ENCODE results near the gene CNOT9. TPM values are rescaled to one million over a fixed set of nuclear protein-coding genes. Genes with fewer than 3 reads are reported as not detected.

Gene CNOT9
- total RNA-seq, 2 experiments from 2014 or later = 129 to 131 TPM

GRCh38 chr2:218566296-218566695 lies 2.3 kb upstream of the CNOT9 start:
- no peaks in the 10 kb centered on the region for H3K9me3 Mint-ChIP-seq
- no peak overlapping the region for H3K27ac Mint-ChIP-seq
- H3K36me3 Mint-ChIP-seq = peaks cover 54% of the 10 kb centered on the region
- peaks cover 38% of the 10 kb centered on the region for H3K4me1 Mint-ChIP-seq
- no peaks in the 10 kb centered on the region for H3K27me3 Mint-ChIP-seq
- peak overlapping the region; percentile 95 for H3K4me3 Mint-ChIP-seq
- no peak for DNase-seq

GRCh38 chr2:218567797-218568189 lies 846 bp upstream of the CNOT9 start:
- H3K4me1 Mint-ChIP-seq = peaks cover 42% of the 10 kb centered on the region

GRCh38 chr2:218569038-218569431 lies 396 bp downstream of the CNOT9 start:
- peak overlapping the region; percentile 100 for H3K27ac Mint-ChIP-seq
- peaks cover 48% of the 10 kb centered on the region for H3K4me1 Mint-ChIP-seq
- H3K27me3 Mint-ChIP-seq = no peaks in the 10 kb centered on the region
- DNase-seq = peak; percentile 69
- H3K36me3 Mint-ChIP-seq = peaks cover 50% of the 10 kb centered on the region
- peak overlapping the region; percentile 95 for H3K4me3 Mint-ChIP-seq
- no peaks in the 10 kb centered on the region for H3K9me3 Mint-ChIP-seq

More at GRCh38 chr2:218567797-218568189, 846 bp upstream of the CNOT9 start:
- Mint-ChIP-seq H3K9me3 (no peaks in the 10 kb centered on the region), H3K27ac (peak overlapping the region; percentile 100), H3K27me3 (no peaks in the 10 kb centered on the region), H3K36me3 (peaks cover 53% of the 10 kb centered on the region), H3K4me3 (peak overlapping the region; percentile 95)
- no peak for DNase-seq

GRCh38 chr2:218569661-218570500 lies 1.2 kb downstream of the CNOT9 start:
- no peak for DNase-seq
- Mint-ChIP-seq H3K27me3 (no peaks in the 10 kb centered on the region), H3K9me3 (no peaks in the 10 kb centered on the region), H3K4me3 (peak overlapping the region; percentile 95), H3K4me1 (peaks cover 49% of the 10 kb centered on the region), H3K27ac (peak overlapping the region; percentile 100), H3K36me3 (peaks cover 46% of the 10 kb centered on the region)

GRCh38 chr2:218570850-218571249 lies 2.2 kb downstream of the CNOT9 start:
- no peak for DNase-seq
- peak overlapping the region; percentile 100 for H3K27ac Mint-ChIP-seq
- peaks cover 50% of the 10 kb centered on the region for H3K4me1 Mint-ChIP-seq
- H3K36me3 Mint-ChIP-seq = peaks cover 46% of the 10 kb centered on the region
- H3K9me3 Mint-ChIP-seq = no peaks in the 10 kb centered on the region
- peak overlapping the region; percentile 95 for H3K4me3 Mint-ChIP-seq
- no peaks in the 10 kb centered on the region for H3K27me3 Mint-ChIP-seq

- peaks cover 46% of the 10 kb centered on the region for H3K4me1 Mint-ChIP-seq
- H3K36me3 Mint-ChIP-seq = peaks cover 18% of the 10 kb centered on the region
- no peak overlapping the region for H3K27ac Mint-ChIP-seq
Observed at GRCh38 chr2:218576854-218577253, 8.2 kb downstream of the CNOT9 start.

GRCh38 chr2:218577482-218578220 lies 9.0 kb downstream of the CNOT9 start:
- no peak overlapping the region for H3K4me3 Mint-ChIP-seq
- no peaks in the 10 kb centered on the region for H3K9me3 Mint-ChIP-seq
- peaks cover 21% of the 10 kb centered on the region for H3K36me3 Mint-ChIP-seq
- no peak for DNase-seq
- peaks cover 46% of the 10 kb centered on the region for H3K4me1 Mint-ChIP-seq
- no peak overlapping the region for H3K27ac Mint-ChIP-seq
- no peaks in the 10 kb centered on the region for H3K27me3 Mint-ChIP-seq

More at GRCh38 chr2:218576854-218577253, 8.2 kb downstream of the CNOT9 start:
- Mint-ChIP-seq H3K9me3 (no peaks in the 10 kb centered on the region), H3K27me3 (no peaks in the 10 kb centered on the region), H3K4me3 (no peak overlapping the region)
- no peak for DNase-seq

- peaks cover 22% of the 10 kb centered on the region for H3K36me3 Mint-ChIP-seq
Observed at GRCh38 chr2:218578272-218578877, 9.7 kb downstream of the CNOT9 start.

DNA sequence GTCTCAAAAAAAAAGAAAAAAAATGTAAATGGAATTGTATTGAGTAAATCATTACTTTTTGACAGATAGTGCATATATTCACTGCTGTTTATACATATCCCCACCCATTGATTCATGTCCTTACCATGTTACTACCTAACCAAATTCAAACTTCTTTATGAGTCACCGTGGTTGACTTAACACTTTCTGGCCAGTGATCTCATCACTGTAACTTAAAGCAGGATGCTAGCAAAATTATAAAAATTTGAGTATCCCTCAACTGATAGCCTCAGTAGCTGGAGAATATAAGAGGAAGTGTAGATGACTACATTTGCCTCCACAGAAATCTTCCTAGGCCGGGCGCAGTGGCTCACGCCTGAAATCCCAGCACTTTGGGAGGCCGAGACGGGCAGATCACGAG lies 13.4 kb downstream of the CNOT9 start:
- Mint-ChIP-seq H3K4me3 (no peak overlapping the region), H3K27me3 (no peaks in the 10 kb centered on the region), H3K9me3 (no peaks in the 10 kb centered on the region), H3K4me1 (peaks cover 31% of the 10 kb centered on the region), H3K36me3 (peaks cover 32% of the 10 kb centered on the region), H3K27ac (peak overlapping the region; percentile 81)
- no peak for DNase-seq

More at GRCh38 chr2:218578272-218578877, 9.7 kb downstream of the CNOT9 start:
- Mint-ChIP-seq H3K9me3 (no peaks in the 10 kb centered on the region), H3K27me3 (no peaks in the 10 kb centered on the region), H3K27ac (no peak overlapping the region), H3K4me1 (peaks cover 44% of the 10 kb centered on the region), H3K4me3 (no peak overlapping the region)
- no peak for DNase-seq

DNA sequence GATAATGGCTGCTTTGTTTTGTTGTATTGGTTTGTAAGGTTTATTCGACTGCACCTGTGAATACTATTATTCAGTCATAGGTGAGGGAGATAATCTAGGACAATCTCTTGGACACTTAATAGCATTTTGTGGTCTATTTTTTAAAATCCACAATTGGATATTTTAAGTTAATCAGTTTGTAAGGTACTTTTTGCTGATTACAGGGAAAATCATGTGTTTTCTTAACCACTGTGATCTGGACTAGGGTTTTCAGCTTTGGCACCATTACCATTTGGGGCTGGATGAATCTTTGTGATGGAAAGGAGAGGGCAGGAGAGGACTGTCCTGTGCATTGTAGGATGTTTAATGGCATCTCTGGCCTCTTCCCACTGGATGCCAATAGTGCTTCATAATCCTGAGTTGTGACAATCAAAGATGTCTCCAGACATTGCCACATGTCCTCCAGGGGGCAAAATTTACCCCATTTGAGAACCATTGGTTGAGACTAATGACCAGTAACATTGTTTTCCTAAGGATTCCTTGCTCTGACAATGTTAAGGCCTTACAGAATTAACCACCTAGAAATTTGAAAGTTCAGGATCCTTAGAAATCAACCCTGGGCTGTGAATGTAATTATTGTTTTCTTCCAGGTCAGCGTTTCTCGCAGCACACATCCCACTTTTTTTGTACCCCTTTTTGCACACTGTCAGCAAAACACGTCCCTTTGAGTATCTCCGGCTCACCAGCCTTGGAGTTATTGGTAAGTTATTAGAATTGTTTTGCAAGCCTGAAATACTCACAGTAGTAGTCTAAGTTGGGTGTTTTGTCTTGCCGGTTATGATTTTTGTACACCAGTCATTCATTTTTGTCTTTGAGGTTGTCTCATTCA lies 15.6 kb downstream of the CNOT9 start:
- H3K9me3 Mint-ChIP-seq = no peaks in the 10 kb centered on the region
- DNase-seq = no peak
- H3K36me3 Mint-ChIP-seq = peaks cover 32% of the 10 kb centered on the region
- no peak overlapping the region for H3K4me3 Mint-ChIP-seq
- no peaks in the 10 kb centered on the region for H3K27me3 Mint-ChIP-seq
- peaks cover 19% of the 10 kb centered on the region for H3K4me1 Mint-ChIP-seq
- H3K27ac Mint-ChIP-seq = no peak overlapping the region

GRCh38 chr2:218585541-218585940 lies 16.9 kb downstream of the CNOT9 start:
- H3K27me3 Mint-ChIP-seq = no peaks in the 10 kb centered on the region
- H3K4me3 Mint-ChIP-seq = no peak overlapping the region
- H3K36me3 Mint-ChIP-seq = peaks cover 31% of the 10 kb centered on the region
- no peak for DNase-seq
- H3K9me3 Mint-ChIP-seq = no peaks in the 10 kb centered on the region
- peaks cover 16% of the 10 kb centered on the region for H3K4me1 Mint-ChIP-seq
- H3K27ac Mint-ChIP-seq = no peak overlapping the region

GRCh38 chr2:218605432-218605831 lies 36.8 kb downstream of the CNOT9 start:
- no peaks in the 10 kb centered on the region for H3K9me3 Mint-ChIP-seq
- H3K27ac Mint-ChIP-seq = no peak overlapping the region
- no peak for DNase-seq
- H3K4me3 Mint-ChIP-seq = no peak overlapping the region
- no peaks in the 10 kb centered on the region for H3K36me3 Mint-ChIP-seq
- H3K27me3 Mint-ChIP-seq = no peaks in the 10 kb centered on the region
- H3K4me1 Mint-ChIP-seq = no peaks in the 10 kb centered on the region

DNA sequence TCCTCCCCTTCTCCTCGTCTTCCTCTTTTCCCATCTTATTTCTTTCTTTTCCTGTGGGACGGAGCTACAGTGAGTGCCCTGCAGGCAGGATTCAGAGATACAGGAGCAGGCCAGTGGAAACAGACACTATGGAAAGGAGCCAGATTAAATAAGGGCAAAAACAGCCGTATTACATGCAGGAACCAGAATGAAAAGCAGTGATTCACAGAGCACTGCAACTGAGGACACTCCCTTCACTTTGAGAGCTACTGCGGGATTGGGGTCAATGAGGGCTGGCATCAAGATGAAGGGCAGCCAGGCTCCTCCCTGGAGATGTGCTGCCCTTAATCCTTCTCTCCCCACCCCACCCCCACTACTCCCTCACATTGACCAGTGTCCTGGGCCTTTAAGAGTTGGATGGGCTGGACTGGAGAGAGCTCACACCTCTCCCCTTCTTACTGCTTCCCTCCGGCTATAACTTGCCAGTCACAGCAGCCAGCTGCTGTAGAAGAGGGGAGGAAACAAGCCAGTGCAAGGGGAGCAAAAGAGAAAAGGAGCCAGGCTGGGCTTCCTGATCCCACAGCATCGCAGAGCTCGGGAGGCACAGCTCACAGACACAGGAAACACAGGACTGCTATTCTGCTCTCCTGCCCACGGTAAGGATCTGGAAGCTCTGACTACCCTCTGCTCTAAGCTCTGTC lies 38.9 kb downstream of the CNOT9 start, which contains the start of gene PLCD4:
Gene PLCD4 (plus strand): TSS at position 464 of the 680 bp plus-strand sequence. CDS start 7,841 bp downstream, outside the sequence.
- Mint-ChIP-seq H3K27me3 (peaks cover 4% of the 10 kb centered on the region), H3K4me3 (no peak within 1 kb of the TSS), H3K36me3 (no peaks in the 10 kb centered on the region), H3K27ac (no peak within 1 kb of the TSS), H3K4me1 (no peaks in the 10 kb centered on the region), H3K9me3 (no peaks in the 10 kb centered on the region)
- DNase-seq = no peak

GRCh38 chr2:218615868-218616315 lies 47.3 kb downstream of the CNOT9 start:
- Mint-ChIP-seq H3K27me3 (peaks cover 4% of the 10 kb centered on the region), H3K36me3 (no peaks in the 10 kb centered on the region), H3K4me3 (no peak overlapping the region), H3K27ac (no peak overlapping the region), H3K9me3 (no peaks in the 10 kb centered on the region), H3K4me1 (no peaks in the 10 kb centered on the region)
- no peak for DNase-seq
